Aortic smooth muscle cell (primary cell): Measurements from ENCODE around the gene GOLGA6B. TPM values are rescaled to one million over a fixed set of nuclear protein-coding genes. Genes with fewer than 3 reads are reported as not detected.

Experiments
- total RNA-seq: library from RNA; depleted of rRNA; stranded (reverse); fragments of >200 nt; gene quantifications from 2 replicates; pipeline ENCODE4 v1.2.3, GENCODE V29; 2014

The GOLGA6B gene
- not detected in 2 replicates for total RNA-seq

GRCh38 chr15:72654397-72654796 lies at the start of gene GOLGA6B:
Gene GOLGA6B, plus strand, starts transcription at chr15:72654697. Its CDS starts 41 bp downstream, at chr15:72654738.

GRCh38 chr15:72685925-72686794 lies 31.7 kb downstream of the GOLGA6B start, which contains the start of the genes BBS4 and HIGD2B:
Gene BBS4, plus strand, starts transcription at chr15:72686207. Its CDS starts 21 bp downstream, at chr15:72686228.
Gene HIGD2B, minus strand, starts transcription at chr15:72686182. Its CDS starts 9,808 bp downstream, at chr15:72676374.

Other genes starting within 250 kb of the GOLGA6B start
- gene ARIH1, start 180.4 kb upstream of the GOLGA6B start, total RNA-seq: 43.2 and 57.6 TPM in 2 replicates
- 0.13 TPM in 1 of 2 replicates, not detected in the other for gene HIGD2B, start 31.5 kb downstream of the GOLGA6B start, total RNA-seq
- 22.2 TPM in 2 replicates for gene BBS4, start 31.5 kb downstream of the GOLGA6B start, total RNA-seq
- 61.4 and 62.6 TPM in 2 replicates for gene ADPGK, start 129.1 kb downstream of the GOLGA6B start, total RNA-seq